ENCODE data around the gene TRMT11. TPM values are rescaled to one million over a fixed set of nuclear protein-coding genes. Genes with fewer than 3 reads are reported as not detected.

The TRMT11 gene
- total and polyA plus RNA-seq, 2 of the 13 experiments (the other 11 are each of a cell fraction or from before 2014, with no cell fraction given), result 42.2 to 81.9 TPM

DNA sequence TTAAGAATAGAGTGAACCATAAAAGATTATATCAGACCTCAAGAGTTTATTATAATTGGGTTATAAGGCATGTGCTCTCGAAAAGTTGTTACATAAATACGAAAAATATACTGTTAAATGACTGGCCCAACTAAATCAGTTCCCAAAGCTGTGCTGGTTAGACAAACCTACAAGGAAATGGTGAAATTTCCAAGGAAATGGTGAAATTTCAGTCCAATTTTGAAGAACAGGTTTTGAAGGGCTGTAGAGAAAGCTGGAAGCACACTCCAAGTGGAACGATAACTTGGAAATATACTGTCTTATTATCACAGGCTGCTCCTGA, 400 bp upstream of the TRMT11 start (continued):
- no peak; the same call in 1 of the 2 replicates for TF ChIP-seq ZNF446 (CRISPR knock-in tag; IDR thresholded peaks at IDR 0.05)
- TF ChIP-seq, protein P1, sequence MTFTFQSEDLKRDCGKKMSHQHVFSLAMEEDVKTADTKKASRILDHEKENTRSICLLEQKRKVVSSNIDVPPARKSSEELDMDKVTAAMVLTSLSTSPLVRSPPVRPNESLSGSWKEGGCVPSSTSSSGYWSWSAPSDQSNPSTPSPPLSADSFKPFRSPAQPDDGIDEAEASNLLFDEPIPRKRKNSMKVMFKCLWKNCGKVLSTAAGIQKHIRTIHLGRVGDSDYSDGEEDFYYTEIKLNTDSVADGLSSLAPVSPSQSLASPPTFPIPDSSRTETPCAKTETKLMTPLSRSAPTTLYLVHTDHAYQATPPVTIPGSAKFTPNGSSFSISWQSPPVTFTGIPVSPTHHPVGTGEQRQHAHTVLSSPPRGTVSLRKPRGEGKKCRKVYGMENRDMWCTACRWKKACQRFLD (CRISPR knock-in tag; IDR thresholded peaks at IDR 0.05; ENCODE audit: borderline replicate concordance), result no peak
- TF ChIP-seq, protein P2, sequence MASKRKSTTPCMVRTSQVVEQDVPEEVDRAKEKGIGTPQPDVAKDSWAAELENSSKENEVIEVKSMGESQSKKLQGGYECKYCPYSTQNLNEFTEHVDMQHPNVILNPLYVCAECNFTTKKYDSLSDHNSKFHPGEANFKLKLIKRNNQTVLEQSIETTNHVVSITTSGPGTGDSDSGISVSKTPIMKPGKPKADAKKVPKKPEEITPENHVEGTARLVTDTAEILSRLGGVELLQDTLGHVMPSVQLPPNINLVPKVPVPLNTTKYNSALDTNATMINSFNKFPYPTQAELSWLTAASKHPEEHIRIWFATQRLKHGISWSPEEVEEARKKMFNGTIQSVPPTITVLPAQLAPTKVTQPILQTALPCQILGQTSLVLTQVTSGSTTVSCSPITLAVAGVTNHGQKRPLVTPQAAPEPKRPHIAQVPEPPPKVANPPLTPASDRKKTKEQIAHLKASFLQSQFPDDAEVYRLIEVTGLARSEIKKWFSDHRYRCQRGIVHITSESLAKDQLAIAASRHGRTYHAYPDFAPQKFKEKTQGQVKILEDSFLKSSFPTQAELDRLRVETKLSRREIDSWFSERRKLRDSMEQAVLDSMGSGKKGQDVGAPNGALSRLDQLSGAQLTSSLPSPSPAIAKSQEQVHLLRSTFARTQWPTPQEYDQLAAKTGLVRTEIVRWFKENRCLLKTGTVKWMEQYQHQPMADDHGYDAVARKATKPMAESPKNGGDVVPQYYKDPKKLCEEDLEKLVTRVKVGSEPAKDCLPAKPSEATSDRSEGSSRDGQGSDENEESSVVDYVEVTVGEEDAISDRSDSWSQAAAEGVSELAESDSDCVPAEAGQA (IDR thresholded peaks at IDR 0.05; ENCODE audit: low read depth), result no peak
- TF ChIP-seq, protein P2 (CRISPR knock-in tag; IDR thresholded peaks at IDR 0.05; ENCODE audit: borderline replicate concordance), result no peak
- TF ChIP-seq HMG20A (CRISPR knock-in tag; IDR thresholded peaks at IDR 0.05; ENCODE audit: borderline replicate concordance), result peak; percentile 14; the same call in 1 of the 2 replicates
- TF ChIP-seq KDM1A (CRISPR knock-in tag; IDR thresholded peaks at IDR 0.05), result no peak
- TF ChIP-seq ZNF510 (CRISPR knock-in tag; IDR thresholded peaks at IDR 0.05; ENCODE audit: low read depth), result peak; percentile 37; the same call in 1 of the 2 replicates
- TF ChIP-seq FOSL1 (CRISPR knock-in tag; IDR thresholded peaks at IDR 0.05; ENCODE audit: borderline replicate concordance), result no peak
- no peak for TF ChIP-seq YY1 (IDR thresholded peaks at IDR 0.05; ENCODE audit: insufficient read depth, insufficient replicate concordance, low read depth, low read length)
- TF ChIP-seq TCF12 (IDR thresholded peaks at IDR 0.05), result no peak
- 0 out of 2 replicates have a peak, but pooled peaks have one; percentile 44 for TF ChIP-seq TCF12 (CRISPR knock-in tag; IDR thresholded peaks at IDR 0.05)
- TF ChIP-seq ZNF879 (CRISPR knock-in tag; IDR thresholded peaks at IDR 0.05), result no peak
- TF ChIP-seq EP300 (IDR thresholded peaks at IDR 0.05; ENCODE audit: low read depth in 2 of 2, low read length in 2 of 2), result no peak
- no peak for TF ChIP-seq EP300 (CRISPR knock-in tag; IDR thresholded peaks at IDR 0.05; ENCODE audit: borderline replicate concordance)
- TF ChIP-seq, protein P3, sequence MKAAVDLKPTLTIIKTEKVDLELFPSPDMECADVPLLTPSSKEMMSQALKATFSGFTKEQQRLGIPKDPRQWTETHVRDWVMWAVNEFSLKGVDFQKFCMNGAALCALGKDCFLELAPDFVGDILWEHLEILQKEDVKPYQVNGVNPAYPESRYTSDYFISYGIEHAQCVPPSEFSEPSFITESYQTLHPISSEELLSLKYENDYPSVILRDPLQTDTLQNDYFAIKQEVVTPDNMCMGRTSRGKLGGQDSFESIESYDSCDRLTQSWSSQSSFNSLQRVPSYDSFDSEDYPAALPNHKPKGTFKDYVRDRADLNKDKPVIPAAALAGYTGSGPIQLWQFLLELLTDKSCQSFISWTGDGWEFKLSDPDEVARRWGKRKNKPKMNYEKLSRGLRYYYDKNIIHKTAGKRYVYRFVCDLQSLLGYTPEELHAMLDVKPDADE (CRISPR knock-in tag; IDR thresholded peaks at IDR 0.05), result peak; percentile 67; the same call in 1 of the 2 replicates
- no peak for TF ChIP-seq HNRNPUL1 (IDR thresholded peaks at IDR 0.05; ENCODE audit: low read depth, low read length)

Data from HepG2 (cell line).